ENCODE data around the gene HRAS.

- TF ChIP-seq CTCF (IDR thresholded peaks at IDR 0.05) = no peak
- no peak for TF ChIP-seq POLR2A (IDR thresholded peaks at IDR 0.05)
Observed at GRCh38 chr11:532986-533585, 2.3 kb downstream of the HRAS start.
